Measurements from ENCODE around the gene COG3. TPM values are rescaled to one million over a fixed set of nuclear protein-coding genes. Genes with fewer than 3 reads are reported as not detected.
"Not testable (repeated sequence)": the region's sequence is repeated elsewhere in the genome, so short reads cannot be mapped to it uniquely, and the experiment has no call there.

Gene COG3
- total and polyA plus RNA-seq, 2 donors (not counting 1 experiment from before 2014, with no cell fraction given): 24.0 to 37.5 TPM

GRCh38 chr13:45417790-45418534, 46.8 kb upstream of the COG3 start, which contains the start of gene SLC25A30:
SLC25A30 (minus strand) TSS chr13:45418373; CDS start chr13:45411425, 6,948 bp downstream.
- no peak for TF ChIP-seq EZH2 (IDR thresholded peaks at IDR 0.05; ENCODE audit: low read length, missing control alignments)
- TF ChIP-seq CTCF (conservative IDR thresholded peaks at IDR 0.05 in 1 of 2, IDR thresholded peaks at IDR 0.05 in 1 of 2; ENCODE audit: low read depth in 1 of 2, low read length in 2 of 2): no peak
- Histone ChIP-seq H2AFZ (ENCODE audit: low read length) (peak within 1 kb of the TSS; percentile 97), H3K4me1 (ENCODE audit: control insufficient read depth, extremely low read depth, insufficient read depth, low read length) (peaks cover 3% of the 10 kb centered on the region), H3K9me3 (ENCODE audit: control insufficient read depth, insufficient read depth, low read depth, low read length) (no peaks in the 10 kb centered on the region), H3K27ac (ENCODE audit: insufficient read depth, low read length) (peak within 1 kb of the TSS; percentile 72), H3K4me2 (ENCODE audit: extremely low read depth, insufficient read depth, low read length) (peak within 1 kb of the TSS; percentile 74), H4K20me1 (ENCODE audit: control insufficient read depth, extremely low read depth, insufficient read depth, low read length) (no peaks in the 10 kb centered on the region), H3K79me2 (ENCODE audit: control insufficient read depth, insufficient read depth, low read length) (peaks cover 3% of the 10 kb centered on the region), H3K27me3 (ENCODE audit: control insufficient read depth, insufficient read depth, low read length) (no peaks in the 10 kb centered on the region), H3K9ac (ENCODE audit: insufficient read depth, low read length) (peak within 1 kb of the TSS; percentile 72), H3K36me3 (ENCODE audit: control insufficient read depth, insufficient read depth, low read length) (no peaks in the 10 kb centered on the region), H3K4me3 (replicated peaks in 1 of 4; ENCODE audit: control extremely low read depth in 1 of 4, insufficient read depth in 1 of 4, low read depth in 3 of 4, low read length in 4 of 4) (peak within 1 kb of the TSS; percentile 63 to 92 (median 80))
- DNase-seq (ENCODE audit: low read depth in 2 of 2): peak; percentile 84 to 92

- not testable (repeated sequence) for H3K36me3 ChIP-seq (ENCODE audit: control insufficient read depth, insufficient read depth, low read length); H3K4me3 ChIP-seq (replicated peaks in 1 of 4; ENCODE audit: control extremely low read depth in 1 of 4, insufficient read depth in 1 of 4, low read depth in 3 of 4, low read length in 4 of 4); H3K79me2 ChIP-seq (ENCODE audit: control insufficient read depth, insufficient read depth, low read length); H3K4me2 ChIP-seq (ENCODE audit: extremely low read depth, insufficient read depth, low read length); H4K20me1 ChIP-seq (ENCODE audit: control insufficient read depth, extremely low read depth, insufficient read depth, low read length); H2AFZ ChIP-seq (ENCODE audit: low read length); H3K9ac ChIP-seq (ENCODE audit: insufficient read depth, low read length); H3K9me3 ChIP-seq (ENCODE audit: control insufficient read depth, insufficient read depth, low read depth, low read length); H3K27me3 ChIP-seq (ENCODE audit: control insufficient read depth, insufficient read depth, low read length); DNase-seq (ENCODE audit: low read depth in 2 of 2); H3K4me1 ChIP-seq (ENCODE audit: control insufficient read depth, extremely low read depth, insufficient read depth, low read length); H3K27ac ChIP-seq (ENCODE audit: insufficient read depth, low read length)
Measured at GRCh38 chr13:45419389-45419788, 45.4 kb upstream of the COG3 start.

- Histone ChIP-seq H3K27me3 (ENCODE audit: control insufficient read depth, insufficient read depth, low read length) (no peaks in the 10 kb centered on the region), H2AFZ (ENCODE audit: low read length) (no peak overlapping the region), H3K9me3 (ENCODE audit: control insufficient read depth, insufficient read depth, low read depth, low read length) (no peaks in the 10 kb centered on the region), H3K9ac (ENCODE audit: insufficient read depth, low read length) (no peak overlapping the region), H3K79me2 (ENCODE audit: control insufficient read depth, insufficient read depth, low read length) (peaks cover 3% of the 10 kb centered on the region), H4K20me1 (ENCODE audit: control insufficient read depth, extremely low read depth, insufficient read depth, low read length) (no peaks in the 10 kb centered on the region), H3K4me1 (ENCODE audit: control insufficient read depth, extremely low read depth, insufficient read depth, low read length) (no peaks in the 10 kb centered on the region), H3K27ac (ENCODE audit: insufficient read depth, low read length) (no peak overlapping the region), H3K36me3 (ENCODE audit: control insufficient read depth, insufficient read depth, low read length) (no peaks in the 10 kb centered on the region), H3K4me3 (replicated peaks in 1 of 4; ENCODE audit: control extremely low read depth in 1 of 4, insufficient read depth in 1 of 4, low read depth in 3 of 4, low read length in 4 of 4) (no peak overlapping the region), H3K4me2 (ENCODE audit: extremely low read depth, insufficient read depth, low read length) (no peak overlapping the region)
- DNase-seq (ENCODE audit: low read depth in 2 of 2): no peak
- TF ChIP-seq EZH2 (IDR thresholded peaks at IDR 0.05; ENCODE audit: low read length, missing control alignments) (no peak), CTCF (conservative IDR thresholded peaks at IDR 0.05 in 1 of 2, IDR thresholded peaks at IDR 0.05 in 1 of 2; ENCODE audit: low read depth in 1 of 2, low read length in 2 of 2) (no peak)
Measured at GRCh38 chr13:45419945-45420344, 44.8 kb upstream of the COG3 start.

All from fibroblast of lung (primary cell).